Duodenal mucosa (tissue), 2 donors: ENCODE results near the gene TBX22.
"Not testable (repeated sequence)": the region's sequence is repeated elsewhere in the genome, so short reads cannot be mapped to it uniquely, and the experiment has no call there.

Experiments used
- H3K27ac ChIP-seq: one replicate; pipeline ENCODE4 v1.7.0; 2013; ENCODE audit warnings: low read depth, low read length
- H3K27me3 ChIP-seq, 2 donors: one replicate each; pipeline ENCODE4 v1.7.0; 2013; ENCODE audit warnings: low read length in 2 of 2, control low read depth in 1 of 2; ENCODE audit not compliant: insufficient read depth in 2 of 2, control insufficient read depth in 1 of 2
- H3K36me3 ChIP-seq, 2 donors: one replicate each; pipeline ENCODE4 v1.7.0; 2013; ENCODE audit warnings: low read length in 2 of 2, control low read depth in 1 of 2; ENCODE audit not compliant: insufficient read depth in 2 of 2, control insufficient read depth in 1 of 2
- H3K4me1 ChIP-seq, 2 donors: one replicate each; pipeline ENCODE4 v1.7.0; 2013; ENCODE audit warnings: low read length in 2 of 2, control low read depth in 1 of 2; ENCODE audit not compliant: insufficient read depth in 2 of 2, control insufficient read depth in 1 of 2
- H3K4me3 ChIP-seq, 2 donors: one replicate each; pipeline ENCODE4 v1.7.0; 2013; ENCODE audit warnings: low read length in 2 of 2, low read depth in 1 of 2
- H3K9ac ChIP-seq, 2 donors: one replicate each; pipeline ENCODE4 v1.7.0; 2013; ENCODE audit warnings: low read length in 2 of 2, low read depth in 1 of 2
- H3K9me3 ChIP-seq, 2 donors: one replicate each; pipeline ENCODE4 v1.7.0; 2013; ENCODE audit warnings: low read length in 2 of 2, control low read depth in 1 of 2; ENCODE audit not compliant: control insufficient read depth in 1 of 2

Gene TBX22, protein sequence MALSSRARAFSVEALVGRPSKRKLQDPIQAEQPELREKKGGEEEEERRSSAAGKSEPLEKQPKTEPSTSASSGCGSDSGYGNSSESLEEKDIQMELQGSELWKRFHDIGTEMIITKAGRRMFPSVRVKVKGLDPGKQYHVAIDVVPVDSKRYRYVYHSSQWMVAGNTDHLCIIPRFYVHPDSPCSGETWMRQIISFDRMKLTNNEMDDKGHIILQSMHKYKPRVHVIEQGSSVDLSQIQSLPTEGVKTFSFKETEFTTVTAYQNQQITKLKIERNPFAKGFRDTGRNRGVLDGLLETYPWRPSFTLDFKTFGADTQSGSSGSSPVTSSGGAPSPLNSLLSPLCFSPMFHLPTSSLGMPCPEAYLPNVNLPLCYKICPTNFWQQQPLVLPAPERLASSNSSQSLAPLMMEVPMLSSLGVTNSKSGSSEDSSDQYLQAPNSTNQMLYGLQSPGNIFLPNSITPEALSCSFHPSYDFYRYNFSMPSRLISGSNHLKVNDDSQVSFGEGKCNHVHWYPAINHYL

DNA sequence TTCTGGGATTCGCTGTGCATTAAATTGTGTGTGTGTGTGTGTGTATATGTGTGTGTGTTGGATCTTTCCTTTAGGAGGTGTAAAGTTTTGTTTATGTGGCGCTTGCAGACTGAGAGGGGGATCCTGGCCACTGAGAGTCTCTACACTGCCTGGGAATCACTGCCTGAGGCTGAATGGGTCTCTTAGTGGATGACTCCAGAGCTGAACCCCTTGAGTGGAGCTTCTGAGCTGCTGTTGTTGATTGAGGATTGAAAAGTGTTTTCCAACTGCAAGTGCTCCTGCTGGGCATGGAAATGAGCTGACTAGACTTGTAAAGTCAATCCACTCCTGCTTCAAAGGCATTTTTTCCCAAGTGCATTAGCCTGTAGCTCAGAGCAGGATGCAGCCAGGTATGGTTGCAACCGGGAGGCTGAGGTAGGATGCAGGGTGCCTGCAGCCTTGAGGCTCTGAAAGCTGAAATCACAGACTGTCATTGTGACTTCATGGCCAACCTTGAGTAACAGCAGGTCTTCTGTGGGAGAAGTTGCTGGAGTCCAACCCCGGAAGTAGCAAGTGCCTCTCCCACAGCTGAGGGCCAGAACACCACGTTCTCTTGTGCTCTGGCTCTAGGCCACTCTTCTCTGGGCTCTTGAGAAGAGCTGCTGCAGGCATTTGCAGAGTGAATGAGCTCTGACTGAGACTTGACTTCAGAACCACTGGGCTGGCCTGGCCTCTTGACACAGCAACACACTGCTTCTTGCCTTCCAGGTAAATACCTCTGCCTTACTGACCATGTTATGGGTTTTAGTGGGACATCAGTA lies at the start of gene TBX22:
TSS of gene TBX22 (plus strand) at position 613 of the 800 bp plus-strand sequence. CDS start 7,517 bp downstream, outside the sequence.
- Histone ChIP-seq H3K36me3 (no peaks in the 10 kb centered on the region), H3K27ac (no peak within 1 kb of the TSS), H3K9ac (no peak within 1 kb of the TSS), H3K27me3 (no peaks in the 10 kb centered on the region), H3K4me3 (no peak within 1 kb of the TSS), H3K4me1 (no peaks in the 10 kb centered on the region), H3K9me3 (no peaks in the 10 kb centered on the region)

DNA sequence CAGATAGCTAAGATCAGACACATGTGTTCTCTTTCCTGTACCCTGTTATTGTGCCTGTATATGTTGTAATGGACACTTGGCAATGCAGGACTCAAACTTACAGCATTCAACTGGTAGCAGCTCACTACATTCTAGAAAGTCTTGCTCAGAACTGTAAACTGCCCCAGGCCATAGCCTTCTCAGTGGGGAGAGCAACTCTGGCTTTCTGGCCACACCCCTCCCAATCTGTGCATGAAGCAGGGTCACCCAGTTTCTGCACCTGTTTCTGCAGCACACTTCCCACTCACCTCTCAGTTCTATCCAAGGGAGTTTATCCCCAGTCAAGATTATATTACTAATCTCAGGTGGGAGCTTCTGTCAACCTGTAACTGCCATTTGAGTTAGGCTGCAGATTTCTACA lies 38.9 kb upstream of the TBX22 start:
- Histone ChIP-seq H3K9me3 (no peaks in the 10 kb centered on the region), H3K27ac (no peak overlapping the region), H3K27me3 (no peaks in the 10 kb centered on the region), H3K4me3 (no peak overlapping the region), H3K4me1 (no peaks in the 10 kb centered on the region), H3K36me3 (no peaks in the 10 kb centered on the region), H3K9ac (no peak overlapping the region)

DNA sequence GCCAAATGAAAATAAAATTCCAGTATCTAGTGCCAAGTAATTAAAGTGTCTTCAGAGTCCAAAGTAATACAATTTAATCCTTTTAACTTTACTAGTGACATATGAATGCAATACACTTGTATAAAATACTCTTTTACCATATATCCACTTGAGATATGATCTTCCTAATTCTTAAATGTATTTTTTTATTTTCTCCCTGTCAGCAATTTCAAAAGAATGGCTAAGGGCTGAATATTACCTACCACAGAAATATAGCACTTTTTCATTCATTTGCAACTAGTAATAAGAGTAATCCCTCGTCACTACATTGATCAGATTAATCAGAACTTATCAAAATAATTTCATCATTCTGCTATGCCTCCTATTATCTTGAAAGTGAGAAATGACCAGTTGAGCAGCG lies 10.1 kb upstream of the TBX22 start:
- H3K9ac ChIP-seq = no peak overlapping the region
- H3K27ac ChIP-seq = no peak overlapping the region
- no peaks in the 10 kb centered on the region for H3K9me3 ChIP-seq
- no peak overlapping the region for H3K4me3 ChIP-seq
- no peaks in the 10 kb centered on the region for H3K27me3 ChIP-seq
- no peaks in the 10 kb centered on the region for H3K4me1 ChIP-seq
- H3K36me3 ChIP-seq = no peaks in the 10 kb centered on the region

DNA sequence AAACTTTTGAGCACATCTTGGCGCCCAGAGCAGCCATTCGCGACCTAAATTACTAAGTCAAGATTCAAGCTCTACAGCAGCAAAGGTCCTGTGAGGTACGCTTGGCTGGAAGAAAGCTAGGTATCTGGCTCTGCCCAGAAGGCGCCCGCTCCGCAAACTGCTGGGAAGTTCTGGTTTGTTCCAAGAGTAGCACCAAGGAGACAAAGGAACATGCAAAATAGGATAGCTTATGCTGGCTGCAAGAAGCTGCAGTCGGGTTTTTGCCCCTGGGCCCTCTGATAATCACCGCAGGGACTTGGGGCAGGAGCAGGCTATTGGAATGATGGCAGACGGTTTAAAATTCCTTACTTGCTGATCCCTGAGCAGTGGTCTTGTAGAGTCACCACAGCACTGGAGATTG lies 3.0 kb upstream of the TBX22 start:
- H3K27me3 ChIP-seq = no peaks in the 10 kb centered on the region
- no peak overlapping the region for H3K9ac ChIP-seq
- no peak overlapping the region for H3K4me3 ChIP-seq
- no peaks in the 10 kb centered on the region for H3K4me1 ChIP-seq
- no peak overlapping the region for H3K27ac ChIP-seq
- no peaks in the 10 kb centered on the region for H3K9me3 ChIP-seq
- H3K36me3 ChIP-seq = no peaks in the 10 kb centered on the region

DNA sequence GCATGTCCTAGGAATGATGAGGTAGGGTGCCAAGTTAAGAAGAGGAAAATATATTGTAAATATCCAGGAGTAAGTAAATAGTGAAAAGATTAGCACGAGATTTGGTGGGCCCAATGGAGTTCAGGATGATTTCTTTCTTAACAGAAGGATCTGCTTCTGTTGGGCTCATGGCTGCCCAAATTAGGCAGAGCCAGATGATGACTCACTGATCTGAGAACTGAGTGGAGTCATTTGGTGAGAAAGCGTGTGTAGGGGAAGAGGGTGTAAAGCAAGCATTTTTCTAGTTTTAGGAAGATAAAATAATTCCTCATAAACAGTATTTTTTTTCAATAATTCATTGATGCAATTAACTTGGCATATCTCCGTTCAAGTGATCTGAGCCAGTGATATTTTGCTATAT lies 1.6 kb downstream of the TBX22 start:
- no peak overlapping the region for H3K27ac ChIP-seq
- no peaks in the 10 kb centered on the region for H3K9me3 ChIP-seq
- H3K9ac ChIP-seq = no peak overlapping the region
- no peak overlapping the region for H3K4me3 ChIP-seq
- no peaks in the 10 kb centered on the region for H3K4me1 ChIP-seq
- H3K27me3 ChIP-seq = no peaks in the 10 kb centered on the region
- no peaks in the 10 kb centered on the region for H3K36me3 ChIP-seq

DNA sequence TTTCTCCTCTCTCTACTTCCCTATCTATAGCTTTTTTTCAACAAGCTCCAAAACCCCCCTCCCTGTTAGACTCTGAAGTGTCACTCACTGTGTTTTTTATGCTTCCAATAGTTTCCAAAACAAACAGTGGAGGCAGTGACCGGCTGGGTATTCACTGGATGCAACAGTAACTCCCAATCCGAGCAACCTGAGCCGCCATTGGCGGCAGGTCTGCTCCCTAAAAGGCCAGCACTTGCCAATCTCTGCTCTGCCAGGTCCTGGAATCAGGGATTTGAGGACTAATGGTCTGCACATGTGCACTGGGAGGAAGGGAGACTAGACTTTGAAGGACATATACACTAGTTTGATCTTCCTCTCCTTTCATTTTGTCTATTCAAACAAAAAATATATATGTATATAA lies 7.1 kb downstream of the TBX22 start:
- H3K4me3 ChIP-seq = no peak overlapping the region
- H3K4me1 ChIP-seq = no peaks in the 10 kb centered on the region
- no peak overlapping the region for H3K27ac ChIP-seq
- H3K36me3 ChIP-seq = no peaks in the 10 kb centered on the region
- H3K9me3 ChIP-seq = no peaks in the 10 kb centered on the region
- no peak overlapping the region for H3K9ac ChIP-seq
- H3K27me3 ChIP-seq = no peaks in the 10 kb centered on the region

DNA sequence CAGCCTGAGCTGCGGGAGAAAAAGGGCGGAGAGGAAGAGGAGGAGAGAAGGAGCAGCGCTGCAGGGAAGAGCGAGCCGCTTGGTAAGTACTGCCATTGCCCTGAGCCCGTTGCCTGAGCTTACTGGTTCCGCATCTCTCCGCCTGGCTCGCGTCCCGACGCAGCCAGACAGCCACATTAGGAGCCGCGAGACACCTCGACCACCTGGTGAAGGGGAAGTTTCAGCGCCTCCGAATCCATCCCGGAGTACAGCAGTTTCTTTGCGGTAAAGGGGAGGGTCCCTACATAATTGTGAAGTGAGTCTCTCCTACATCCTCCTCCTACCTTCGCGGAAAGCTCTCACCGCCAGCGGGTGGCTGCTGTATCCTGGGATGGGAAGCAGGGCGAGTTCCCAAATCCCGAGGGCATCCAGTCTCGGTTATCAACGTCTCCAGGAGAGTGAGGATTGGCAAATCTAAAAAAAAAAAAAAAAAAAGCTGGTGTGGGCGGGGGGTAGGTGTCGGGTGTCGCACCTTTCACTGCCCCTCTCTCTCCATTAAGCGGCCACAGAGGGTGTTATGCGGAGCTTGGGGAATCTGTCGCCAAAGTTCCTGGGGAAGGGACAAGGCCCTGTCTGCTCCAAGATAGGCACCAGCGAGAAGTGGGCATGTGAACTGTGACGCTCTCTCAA lies 7.9 kb downstream of the TBX22 start:
- no peaks in the 10 kb centered on the region for H3K4me1 ChIP-seq
- H3K36me3 ChIP-seq = no peaks in the 10 kb centered on the region
- H3K27ac ChIP-seq = no peak overlapping the region
- no peak overlapping the region for H3K9ac ChIP-seq
- H3K27me3 ChIP-seq = no peaks in the 10 kb centered on the region
- no peaks in the 10 kb centered on the region for H3K9me3 ChIP-seq
- H3K4me3 ChIP-seq = no peak overlapping the region

DNA sequence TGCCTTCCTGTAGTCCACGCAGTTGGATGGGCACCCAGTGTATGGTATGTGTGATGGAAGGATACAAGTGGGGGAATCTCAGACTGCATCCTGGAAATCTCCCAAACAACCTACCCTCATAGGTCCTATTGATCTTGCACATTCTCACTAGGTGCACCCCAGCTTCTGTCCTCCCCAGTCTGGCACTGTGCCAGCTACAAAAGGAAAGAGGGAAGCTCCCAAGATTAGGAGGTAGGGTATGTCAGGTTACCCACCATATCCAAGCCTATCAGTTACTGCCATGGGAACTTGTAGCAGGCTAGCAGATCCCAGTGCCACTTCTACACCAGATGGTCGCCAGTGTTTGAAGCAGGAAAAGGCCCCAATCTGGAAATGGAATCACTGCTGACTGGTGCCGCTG lies 11.6 kb downstream of the TBX22 start:
- Histone ChIP-seq H3K36me3 (no peaks in the 10 kb centered on the region), H3K9ac (no peak overlapping the region), H3K4me1 (no peaks in the 10 kb centered on the region), H3K27ac (no peak overlapping the region), H3K9me3 (no peaks in the 10 kb centered on the region), H3K4me3 (no peak overlapping the region), H3K27me3 (no peaks in the 10 kb centered on the region)

DNA sequence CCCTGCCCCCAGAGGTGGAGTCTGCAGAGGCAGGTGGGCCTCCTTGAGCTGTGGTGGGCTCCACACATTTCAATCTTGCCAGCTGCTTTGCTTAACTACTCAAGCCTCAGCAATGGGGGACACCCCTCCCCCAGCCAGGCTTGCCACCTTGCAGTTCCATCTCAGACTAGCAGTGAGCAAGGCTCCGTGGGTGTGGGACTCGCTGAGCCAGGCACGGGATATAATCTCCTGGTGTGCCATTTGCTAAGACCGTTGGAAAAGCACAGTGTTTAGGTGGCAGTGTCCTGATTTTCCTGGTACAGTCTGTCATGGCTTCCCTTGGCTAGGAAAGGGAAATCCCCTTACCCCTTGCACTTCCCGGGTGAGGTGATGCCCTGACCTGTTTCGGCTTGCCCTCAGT lies 51.6 kb downstream of the TBX22 start:
- not testable (repeated sequence) for H3K4me1 ChIP-seq, H3K27ac ChIP-seq, H3K4me3 ChIP-seq, H3K9ac ChIP-seq, H3K27me3 ChIP-seq, H3K9me3 ChIP-seq, H3K36me3 ChIP-seq

DNA sequence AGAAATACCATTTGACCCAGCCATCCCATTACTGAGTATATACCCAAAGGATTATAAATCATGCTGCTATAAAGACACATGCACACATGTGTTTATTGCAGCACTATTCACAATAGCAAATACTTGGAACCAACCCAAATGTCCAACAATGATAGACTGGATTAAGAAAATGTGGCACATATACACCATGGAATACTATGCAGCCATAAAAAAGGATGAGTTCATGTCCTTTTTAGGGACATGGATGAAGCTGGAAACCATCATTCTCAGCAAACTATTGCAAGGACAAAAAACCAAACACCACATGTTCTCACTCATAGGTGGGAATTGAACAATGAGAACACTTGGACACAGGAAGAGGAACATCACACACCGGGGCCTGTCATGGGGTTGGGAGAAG lies 61.1 kb downstream of the TBX22 start:
- H3K4me3 ChIP-seq, H3K36me3 ChIP-seq, H3K27me3 ChIP-seq, H3K27ac ChIP-seq, H3K4me1 ChIP-seq, H3K9me3 ChIP-seq, H3K9ac ChIP-seq: not testable (repeated sequence)
